ENCODE measurements around the gene SH3RF3. TPM values are rescaled to one million over a fixed set of nuclear protein-coding genes. Genes with fewer than 3 reads are reported as not detected.

The SH3RF3 gene
- total RNA-seq, 1 donor from 2014 or later: 7.9 TPM

GRCh38 chr2:109185821-109186570 is 57.0 kb downstream of the SH3RF3 start:
- peaks cover 29% of the 10 kb centered on the region for H3K4me1 ChIP-seq
- DNase-seq: peak; percentile 56
- TF ChIP-seq, protein P1, sequence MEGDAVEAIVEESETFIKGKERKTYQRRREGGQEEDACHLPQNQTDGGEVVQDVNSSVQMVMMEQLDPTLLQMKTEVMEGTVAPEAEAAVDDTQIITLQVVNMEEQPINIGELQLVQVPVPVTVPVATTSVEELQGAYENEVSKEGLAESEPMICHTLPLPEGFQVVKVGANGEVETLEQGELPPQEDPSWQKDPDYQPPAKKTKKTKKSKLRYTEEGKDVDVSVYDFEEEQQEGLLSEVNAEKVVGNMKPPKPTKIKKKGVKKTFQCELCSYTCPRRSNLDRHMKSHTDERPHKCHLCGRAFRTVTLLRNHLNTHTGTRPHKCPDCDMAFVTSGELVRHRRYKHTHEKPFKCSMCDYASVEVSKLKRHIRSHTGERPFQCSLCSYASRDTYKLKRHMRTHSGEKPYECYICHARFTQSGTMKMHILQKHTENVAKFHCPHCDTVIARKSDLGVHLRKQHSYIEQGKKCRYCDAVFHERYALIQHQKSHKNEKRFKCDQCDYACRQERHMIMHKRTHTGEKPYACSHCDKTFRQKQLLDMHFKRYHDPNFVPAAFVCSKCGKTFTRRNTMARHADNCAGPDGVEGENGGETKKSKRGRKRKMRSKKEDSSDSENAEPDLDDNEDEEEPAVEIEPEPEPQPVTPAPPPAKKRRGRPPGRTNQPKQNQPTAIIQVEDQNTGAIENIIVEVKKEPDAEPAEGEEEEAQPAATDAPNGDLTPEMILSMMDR (IDR thresholded peaks at IDR 0.05; ENCODE audit: borderline replicate concordance): no peak

DNA sequence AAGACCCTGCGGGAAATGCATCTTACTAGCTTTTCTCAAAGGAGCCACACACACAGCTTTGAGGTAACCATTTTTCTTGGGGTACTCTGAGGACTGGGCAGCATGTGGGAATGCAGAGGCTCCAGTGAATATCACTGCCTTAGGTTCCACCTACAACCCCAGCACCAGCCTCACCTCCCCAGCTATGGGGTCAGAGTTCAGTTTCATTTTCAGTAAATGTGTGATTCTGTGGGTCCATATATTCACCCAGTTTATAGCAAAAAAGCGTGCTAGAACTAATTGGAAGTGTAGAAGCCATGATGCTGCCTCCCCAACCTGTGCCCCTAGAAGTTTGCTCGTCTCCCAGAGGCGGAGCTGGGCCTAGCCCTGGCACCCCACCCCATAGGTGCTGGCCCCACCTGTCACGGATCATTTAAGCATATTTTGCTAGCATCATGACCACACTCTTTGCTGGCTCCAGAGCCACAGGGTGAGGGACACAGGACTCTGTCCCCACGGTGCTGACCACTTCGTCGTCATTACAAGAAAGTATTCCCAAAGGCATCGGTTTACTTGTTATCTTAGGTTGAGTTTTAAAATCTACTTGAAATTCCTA is 57.7 kb downstream of the SH3RF3 start:
- intact Hi-C loops (cut with micrococcal nuclease): no loop called here
- no peaks in the 10 kb centered on the region for H3K36me3 ChIP-seq
- peak overlapping the region; percentile 89 for H3K27ac ChIP-seq (replicated peaks)
- no peaks in the 10 kb centered on the region for H3K27me3 ChIP-seq (ENCODE audit: low read depth)
- TF ChIP-seq, protein P1 (IDR thresholded peaks at IDR 0.05; ENCODE audit: borderline replicate concordance): no peak
- no peak overlapping the region for H3K4me3 ChIP-seq
- no peak for DNase-seq
- peaks cover 29% of the 10 kb centered on the region for H3K4me1 ChIP-seq
- H3K9me3 ChIP-seq (replicated peaks): no peaks in the 10 kb centered on the region

More at GRCh38 chr2:109185821-109186570, 57.0 kb downstream of the SH3RF3 start:
- Histone ChIP-seq H3K27ac (replicated peaks) (peak overlapping the region; percentile 89), H3K9me3 (replicated peaks) (no peaks in the 10 kb centered on the region), H3K36me3 (no peaks in the 10 kb centered on the region), H3K27me3 (ENCODE audit: low read depth) (no peaks in the 10 kb centered on the region), H3K4me3 (peak overlapping the region; percentile 20)
- intact Hi-C loops (cut with micrococcal nuclease): no loop called here

- intact Hi-C loops (cut with micrococcal nuclease): no loop called here
- Histone ChIP-seq H3K36me3 (no peaks in the 10 kb centered on the region), H3K27me3 (ENCODE audit: low read depth) (no peaks in the 10 kb centered on the region), H3K4me3 (no peak overlapping the region), H3K27ac (replicated peaks) (no peak overlapping the region), H3K9me3 (replicated peaks) (no peaks in the 10 kb centered on the region), H3K4me1 (peaks cover 29% of the 10 kb centered on the region)
- DNase-seq: no peak
- TF ChIP-seq, protein P1 (IDR thresholded peaks at IDR 0.05; ENCODE audit: borderline replicate concordance): no peak
Measured at GRCh38 chr2:109187711-109188495, 58.9 kb downstream of the SH3RF3 start.

- H3K36me3 ChIP-seq: no peaks in the 10 kb centered on the region
- intact Hi-C loops (cut with micrococcal nuclease): no loop called here
- H3K27me3 ChIP-seq (ENCODE audit: low read depth): no peaks in the 10 kb centered on the region
- no peak for DNase-seq
- H3K4me3 ChIP-seq: no peak overlapping the region
- H3K4me1 ChIP-seq: peaks cover 30% of the 10 kb centered on the region
- no peaks in the 10 kb centered on the region for H3K9me3 ChIP-seq (replicated peaks)
- H3K27ac ChIP-seq (replicated peaks): no peak overlapping the region
- TF ChIP-seq, protein P1 (IDR thresholded peaks at IDR 0.05; ENCODE audit: borderline replicate concordance): no peak
Measured at GRCh38 chr2:109188496-109188890, 59.5 kb downstream of the SH3RF3 start.

DNA sequence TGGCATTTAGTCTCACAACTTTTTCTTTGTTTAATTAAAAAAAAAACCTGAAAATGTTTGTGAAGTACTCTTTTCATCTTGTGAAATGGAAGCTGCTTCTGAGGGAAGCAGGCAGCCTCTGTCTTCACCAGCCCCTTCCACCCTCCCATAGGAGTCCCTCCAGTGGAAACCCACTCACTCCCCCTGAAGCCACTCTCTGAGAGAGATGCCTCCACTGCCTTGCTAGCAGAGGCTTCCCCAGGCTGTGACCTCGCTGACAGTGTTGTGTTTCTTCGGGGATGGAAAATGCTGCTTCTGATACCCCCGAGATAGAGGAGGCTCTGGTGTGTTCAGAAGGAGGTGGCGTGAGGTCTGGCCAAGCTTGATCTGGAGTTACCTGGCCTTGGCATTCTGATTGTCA is 59.9 kb downstream of the SH3RF3 start:
- TF ChIP-seq, protein P1 (IDR thresholded peaks at IDR 0.05; ENCODE audit: borderline replicate concordance): no peak
- Histone ChIP-seq H3K36me3 (no peaks in the 10 kb centered on the region), H3K4me3 (no peak overlapping the region), H3K4me1 (peaks cover 34% of the 10 kb centered on the region), H3K27ac (replicated peaks) (no peak overlapping the region), H3K27me3 (ENCODE audit: low read depth) (no peaks in the 10 kb centered on the region), H3K9me3 (replicated peaks) (no peaks in the 10 kb centered on the region)
- intact Hi-C loops (cut with micrococcal nuclease): no loop called here
- no peak for DNase-seq

Data from left ventricle myocardium inferior (tissue), 1 donor.